ENCODE data around the gene ILK. TPM values are rescaled to one million over a fixed set of nuclear protein-coding genes. Genes with fewer than 3 reads are reported as not detected.

The ILK gene
- total and polyA plus RNA-seq, 2 of the 13 experiments (the other 11 are each of a cell fraction or from before 2014, with no cell fraction given) = 70.3 to 108 TPM

GRCh38 chr11:6606471-6607189 is 3.1 kb downstream of the ILK start:
- H3K4me1 ChIP-seq (ENCODE audit: insufficient read depth, low read length) = peaks cover 60% of the 10 kb centered on the region
- TF ChIP-seq ZMYM4 (CRISPR knock-in tag; IDR thresholded peaks at IDR 0.05) (peak; percentile 60; the same call in 1 of the 2 replicates), NFYC (CRISPR knock-in tag; IDR thresholded peaks at IDR 0.05) (no peak), ZNF337 (CRISPR knock-in tag; IDR thresholded peaks at IDR 0.05; ENCODE audit: borderline replicate concordance, low read depth) (no peak), SALL1 (CRISPR knock-in tag; IDR thresholded peaks at IDR 0.05) (peak; percentile 53), ZBTB7B (CRISPR knock-in tag; IDR thresholded peaks at IDR 0.05) (peak; percentile 51; the same call in 1 of the 2 replicates), IRF1 (CRISPR knock-in tag; IDR thresholded peaks at IDR 0.05; ENCODE audit: low read depth) (no peak), NFE2L2 (IDR thresholded peaks at IDR 0.05; ENCODE audit: low read length) (no peak), ZNF44 (CRISPR knock-in tag; IDR thresholded peaks at IDR 0.05) (no peak), ZNF792 (CRISPR knock-in tag; IDR thresholded peaks at IDR 0.05) (no peak), SKIL (CRISPR knock-in tag; IDR thresholded peaks at IDR 0.05; ENCODE audit: borderline replicate concordance) (no peak), ZNF572 (CRISPR knock-in tag; IDR thresholded peaks at IDR 0.05) (no peak), ZNF879 (CRISPR knock-in tag; IDR thresholded peaks at IDR 0.05) (no peak), HNF1A (IDR thresholded peaks at IDR 0.05; ENCODE audit: low read depth) (peak; percentile 87), HNF1A (CRISPR knock-in tag; IDR thresholded peaks at IDR 0.05; ENCODE audit: borderline replicate concordance) (peak; percentile 87; the same call in 1 of the 2 replicates), ZSCAN21 (CRISPR knock-in tag; IDR thresholded peaks at IDR 0.05; ENCODE audit: borderline replicate concordance) (no peak), ZIK1 (CRISPR knock-in tag; IDR thresholded peaks at IDR 0.05; ENCODE audit: borderline replicate concordance, low read depth) (no peak), MXD4 (CRISPR knock-in tag; IDR thresholded peaks at IDR 0.05) (0 out of 2 replicates have a peak, but pooled peaks have one; percentile 54)

More at GRCh38 chr11:6606471-6607189, 3.1 kb downstream of the ILK start:
- WGBS (ENCODE audit: low lambda C conversion rate) = 5% methylated on average over 10 of the region's 11 CpGs
- H3K4me3 ChIP-seq (replicated peaks in 1 of 3; ENCODE audit: insufficient read depth in 1 of 3, low read depth in 2 of 3, low read length in 3 of 3) = peak overlapping the region; percentile 49 to 70 (median 51)
- H3K4me2 ChIP-seq (ENCODE audit: low read depth, low read length) = peak overlapping the region; percentile 99
- ChIA-PET CTCF (ENCODE audit: low intra/inter-chr PET ratio, low total read pairs) (no interaction called here), POLR2A (interaction anchor here (0.7 to 2.1 kb wide), 10 partner anchors 8 to 165 kb away, joined by 3 to 36 read pairs (median 4); partner anchors contain the start of genes ARFIP2, MRPL17, TIMM10B and TPP1)
- FAIRE-seq = peak; percentile 80
- peak overlapping the region; percentile 63 for H3K9ac ChIP-seq (ENCODE audit: insufficient read depth, low read depth, low read length)
- H3K36me3 ChIP-seq (replicated peaks in 1 of 2; ENCODE audit: control insufficient read depth in 1 of 2, insufficient read depth in 2 of 2, low read length in 2 of 2) = peaks cover 21 to 42% of the 10 kb centered on the region in 2 experiments
- BruUV-seq (replicated peaks) = no TSS peak
- H3K27me3 ChIP-seq (ENCODE audit: control insufficient read depth in 1 of 2, insufficient read depth in 2 of 2, low read length in 2 of 2) = no peaks in the 10 kb centered on the region; a peak in 1 of 5 replicates
- intact Hi-C loops (cut with micrococcal nuclease; ENCODE audit: unreplicated experiment) = no loop called here
- no peaks in the 10 kb centered on the region for H3K9me3 ChIP-seq (ENCODE audit: low read length)
- ATAC-seq = peak; percentile 86
- peak overlapping the region; percentile 69 for H3K27ac ChIP-seq (ENCODE audit: extremely low read length, insufficient read depth, low read length)
- in situ Hi-C loops (cut with HindIII; ENCODE audit: extremely low pct_ligation_motif_present, low pct_unique_long_range_greater_than_20kb) = loop anchor here (10.0 kb wide), 1 partner anchor 122 kb away; the partner anchor contains the start of genes ARFIP2 and TIMM10B
- H2AFZ ChIP-seq (ENCODE audit: low read length) = no peak overlapping the region
- H3K79me2 ChIP-seq (ENCODE audit: insufficient read depth, low read length) = peaks cover 52% of the 10 kb centered on the region
- DNase-seq (ENCODE audit: low spot score) = peak; percentile 97
- H4K20me1 ChIP-seq (ENCODE audit: insufficient read depth, low read length) = no peaks in the 10 kb centered on the region
